Neural cell (in vitro differentiated cells): ENCODE measurements around the gene TMEM151A. TPM values are rescaled to one million over a fixed set of nuclear protein-coding genes. Genes with fewer than 3 reads are reported as not detected.

ENCODE experiments used
- H2AFZ ChIP-seq: fragments of 200-600, 300-800 bp; sonication (generic), shearing (Covaris generic); 2 replicates; pipeline ENCODE4 v1.6.0; 2014; ENCODE audit warnings: low read depth, mild to moderate bottlenecking, antibody characterized with exemption, low read length, moderate library complexity
- H3F3A ChIP-seq: fragments of 200-600 bp; shearing (Covaris generic); 2 replicates; pipeline ENCODE4 v1.6.1; 2016; ENCODE audit warnings: mild to moderate bottlenecking, moderate library complexity, mixed read lengths, antibody characterized with exemption, low read length; ENCODE audit not compliant: insufficient read depth, poor library complexity, severe bottlenecking
- H3K27ac ChIP-seq: fragments of 200-600, 300-800 bp; sonication (generic), shearing (Covaris generic); 2 replicates; pipeline ENCODE4 v1.5.1; 2014; ENCODE audit warnings: mild to moderate bottlenecking, low read length, moderate library complexity
- H3K27me3 ChIP-seq: fragments of 300-800, 200-600 bp; sonication (generic), shearing (Covaris generic); 2 replicates; pipeline ENCODE4 v1.6.0; 2014; ENCODE audit warnings: mild to moderate bottlenecking, low read depth, low read length, moderate library complexity; ENCODE audit not compliant: insufficient read depth
- H3K36me3 ChIP-seq: fragments of 300-800, 200-600 bp; sonication (generic), shearing (Covaris generic); 2 replicates; pipeline ENCODE4 v1.5.1; 2014; ENCODE audit warnings: mild to moderate bottlenecking, antibody characterized with exemption, low read length, moderate library complexity; ENCODE audit not compliant: insufficient read depth
- H3K4me2 ChIP-seq: fragments of 300-800, 200-600 bp; sonication (generic), shearing (Covaris generic); 2 replicates; pipeline ENCODE4 v1.6.0; 2014; ENCODE audit warnings: mild to moderate bottlenecking, low read length
- H3K4me3 ChIP-seq: fragments of 300-800, 200-600 bp; sonication (generic), shearing (Covaris generic); 2 replicates; pipeline ENCODE4 v1.5.1; 2014; ENCODE audit warnings: mild to moderate bottlenecking, low read length, moderate library complexity
- H3K79me2 ChIP-seq: fragments of 200-600 bp; shearing (Covaris generic); replicated peaks from 2 replicates; pipeline ENCODE4 v1.6.0; 2014; ENCODE audit warnings: mild to moderate bottlenecking, low read length, moderate library complexity; ENCODE audit not compliant: insufficient read depth
- H3K9ac ChIP-seq: fragments of 300-800, 200-600 bp; sonication (generic), shearing (Covaris generic); 2 replicates; pipeline ENCODE4 v1.6.1; 2016; ENCODE audit warnings: mild to moderate bottlenecking, low read length, mixed read lengths
- H3K9me2 ChIP-seq: fragments of 200-600 bp; shearing (Covaris generic); 2 replicates; pipeline ENCODE4 v1.6.1; 2016; ENCODE audit warnings: mild to moderate bottlenecking, low read length, mixed read lengths; ENCODE audit not compliant: insufficient read depth
- H3K9me3 ChIP-seq: fragments of 200-600, 300-800 bp; sonication (generic), shearing (Covaris generic); 2 replicates; pipeline ENCODE4 v1.6.1; 2016; ENCODE audit warnings: mild to moderate bottlenecking, mixed run types, low read length, moderate library complexity, mixed read lengths
- H4K20me1 ChIP-seq: fragments of 200-600 bp; shearing (Covaris generic); 2 replicates; pipeline ENCODE4 v1.6.1; 2016; ENCODE audit warnings: mild to moderate bottlenecking, mixed run types; ENCODE audit not compliant: insufficient read depth
- EP300 ChIP-seq: fragments of 450-650 bp; conservative IDR thresholded peaks from 2 replicates; pipeline ENCODE4 v1.6.1; 2014; ENCODE audit warnings: antibody characterized with exemption, mild to moderate bottlenecking, moderate library complexity; ENCODE audit not compliant: poor library complexity, severe bottlenecking
- EZH2 ChIP-seq: fragments of 200-600, 300-800 bp; shearing (Covaris generic), sonication (generic); IDR thresholded peaks from 2 replicates; pipeline ENCODE4 v1.6.1; 2014; ENCODE audit warnings: antibody characterized with exemption, low read length, borderline replicate concordance, mild to moderate bottlenecking; ENCODE audit not compliant: insufficient read depth, poor library complexity, severe bottlenecking
- MXI1 ChIP-seq: fragments of 450-650 bp; conservative IDR thresholded peaks from 2 replicates; pipeline ENCODE4 v1.6.1; 2014; ENCODE audit warnings: antibody characterized with exemption, mild to moderate bottlenecking; ENCODE audit not compliant: poor library complexity, severe bottlenecking
- POLR2AphosphoS5 ChIP-seq: IDR thresholded peaks from 2 replicates; pipeline ENCODE4 v1.6.1; 2012
- RAD21 ChIP-seq: fragments of 450-650 bp; conservative IDR thresholded peaks from 2 replicates; pipeline ENCODE4 v1.6.1; 2014; ENCODE audit warnings: antibody characterized with exemption, mild to moderate bottlenecking, moderate library complexity
- SMC3 ChIP-seq: fragments of 450-650 bp; conservative IDR thresholded peaks from 2 replicates; pipeline ENCODE4 v1.6.1; 2014; ENCODE audit warnings: antibody characterized with exemption, mild to moderate bottlenecking, moderate library complexity; ENCODE audit not compliant: poor library complexity
- TAF1 ChIP-seq: IDR thresholded peaks from 2 replicates; pipeline ENCODE4 v1.6.1; 2012; ENCODE audit warnings: low read depth
- polyA plus RNA-seq: library from polyadenylated mRNA; depleted of rRNA; stranded (reverse); fragments of >200 nt; gene quantifications from 2 replicates; pipeline ENCODE4 v1.2.3, GENCODE V29; 2014
- TF ChIP-seq, protein P1 (sequence below): IDR thresholded peaks from 2 replicates; pipeline ENCODE4 v1.6.1; 2012; ENCODE audit warnings: borderline replicate concordance
- TF ChIP-seq, protein P2 (sequence below): fragments of 450-650 bp; IDR thresholded peaks from 2 replicates; pipeline ENCODE4 v1.5.1; 2014; ENCODE audit warnings: antibody characterized with exemption, mild to moderate bottlenecking, moderate library complexity; ENCODE audit not compliant: poor library complexity, severe bottlenecking

TMEM151A gene
- polyA plus RNA-seq, 1 donor from 2014 or later, result 5.3 TPM

- no peaks in the 10 kb centered on the region for H4K20me1 ChIP-seq
- H3K36me3 ChIP-seq, result no peaks in the 10 kb centered on the region
- H3K4me3 ChIP-seq, result no peak overlapping the region
- no peaks in the 10 kb centered on the region for H3K9me3 ChIP-seq
- H3F3A ChIP-seq, result no peaks in the 10 kb centered on the region
- no peak overlapping the region for H3K4me2 ChIP-seq
- no peak overlapping the region for H2AFZ ChIP-seq
- peaks cover 11% of the 10 kb centered on the region for H3K27me3 ChIP-seq
- no peak for TF ChIP-seq RAD21
- no peak for TF ChIP-seq MXI1
- no peak for TF ChIP-seq EZH2
- TF ChIP-seq SMC3, result no peak
- TF ChIP-seq, protein P1, sequence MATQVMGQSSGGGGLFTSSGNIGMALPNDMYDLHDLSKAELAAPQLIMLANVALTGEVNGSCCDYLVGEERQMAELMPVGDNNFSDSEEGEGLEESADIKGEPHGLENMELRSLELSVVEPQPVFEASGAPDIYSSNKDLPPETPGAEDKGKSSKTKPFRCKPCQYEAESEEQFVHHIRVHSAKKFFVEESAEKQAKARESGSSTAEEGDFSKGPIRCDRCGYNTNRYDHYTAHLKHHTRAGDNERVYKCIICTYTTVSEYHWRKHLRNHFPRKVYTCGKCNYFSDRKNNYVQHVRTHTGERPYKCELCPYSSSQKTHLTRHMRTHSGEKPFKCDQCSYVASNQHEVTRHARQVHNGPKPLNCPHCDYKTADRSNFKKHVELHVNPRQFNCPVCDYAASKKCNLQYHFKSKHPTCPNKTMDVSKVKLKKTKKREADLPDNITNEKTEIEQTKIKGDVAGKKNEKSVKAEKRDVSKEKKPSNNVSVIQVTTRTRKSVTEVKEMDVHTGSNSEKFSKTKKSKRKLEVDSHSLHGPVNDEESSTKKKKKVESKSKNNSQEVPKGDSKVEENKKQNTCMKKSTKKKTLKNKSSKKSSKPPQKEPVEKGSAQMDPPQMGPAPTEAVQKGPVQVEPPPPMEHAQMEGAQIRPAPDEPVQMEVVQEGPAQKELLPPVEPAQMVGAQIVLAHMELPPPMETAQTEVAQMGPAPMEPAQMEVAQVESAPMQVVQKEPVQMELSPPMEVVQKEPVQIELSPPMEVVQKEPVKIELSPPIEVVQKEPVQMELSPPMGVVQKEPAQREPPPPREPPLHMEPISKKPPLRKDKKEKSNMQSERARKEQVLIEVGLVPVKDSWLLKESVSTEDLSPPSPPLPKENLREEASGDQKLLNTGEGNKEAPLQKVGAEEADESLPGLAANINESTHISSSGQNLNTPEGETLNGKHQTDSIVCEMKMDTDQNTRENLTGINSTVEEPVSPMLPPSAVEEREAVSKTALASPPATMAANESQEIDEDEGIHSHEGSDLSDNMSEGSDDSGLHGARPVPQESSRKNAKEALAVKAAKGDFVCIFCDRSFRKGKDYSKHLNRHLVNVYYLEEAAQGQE, result no peak
- no peak for TF ChIP-seq POLR2AphosphoS5
- TF ChIP-seq TAF1, result no peak
- TF ChIP-seq, protein P2, sequence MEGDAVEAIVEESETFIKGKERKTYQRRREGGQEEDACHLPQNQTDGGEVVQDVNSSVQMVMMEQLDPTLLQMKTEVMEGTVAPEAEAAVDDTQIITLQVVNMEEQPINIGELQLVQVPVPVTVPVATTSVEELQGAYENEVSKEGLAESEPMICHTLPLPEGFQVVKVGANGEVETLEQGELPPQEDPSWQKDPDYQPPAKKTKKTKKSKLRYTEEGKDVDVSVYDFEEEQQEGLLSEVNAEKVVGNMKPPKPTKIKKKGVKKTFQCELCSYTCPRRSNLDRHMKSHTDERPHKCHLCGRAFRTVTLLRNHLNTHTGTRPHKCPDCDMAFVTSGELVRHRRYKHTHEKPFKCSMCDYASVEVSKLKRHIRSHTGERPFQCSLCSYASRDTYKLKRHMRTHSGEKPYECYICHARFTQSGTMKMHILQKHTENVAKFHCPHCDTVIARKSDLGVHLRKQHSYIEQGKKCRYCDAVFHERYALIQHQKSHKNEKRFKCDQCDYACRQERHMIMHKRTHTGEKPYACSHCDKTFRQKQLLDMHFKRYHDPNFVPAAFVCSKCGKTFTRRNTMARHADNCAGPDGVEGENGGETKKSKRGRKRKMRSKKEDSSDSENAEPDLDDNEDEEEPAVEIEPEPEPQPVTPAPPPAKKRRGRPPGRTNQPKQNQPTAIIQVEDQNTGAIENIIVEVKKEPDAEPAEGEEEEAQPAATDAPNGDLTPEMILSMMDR, result no peak
- no peak for TF ChIP-seq EP300
- H3K79me2 ChIP-seq, result no peaks in the 10 kb centered on the region
- H3K9ac ChIP-seq, result no peak overlapping the region
- H3K27ac ChIP-seq, result no peak overlapping the region
- H3K9me2 ChIP-seq, result no peaks in the 10 kb centered on the region
Measured at GRCh38 chr11:66315498-66315885, 23.8 kb downstream of the TMEM151A start.

GRCh38 chr11:66315921-66316811 lies 24.5 kb downstream of the TMEM151A start:
- Histone ChIP-seq H3K4me2 (no peak overlapping the region), H4K20me1 (no peaks in the 10 kb centered on the region), H2AFZ (no peak overlapping the region), H3K27ac (no peak overlapping the region), H3K36me3 (no peaks in the 10 kb centered on the region), H3K4me3 (no peak overlapping the region), H3F3A (no peaks in the 10 kb centered on the region), H3K27me3 (peaks cover 11% of the 10 kb centered on the region), H3K79me2 (no peaks in the 10 kb centered on the region), H3K9me3 (no peaks in the 10 kb centered on the region), H3K9me2 (no peaks in the 10 kb centered on the region), H3K9ac (no peak overlapping the region)
- TF ChIP-seq RAD21, result no peak
- TF ChIP-seq, protein P2, result no peak
- TF ChIP-seq, protein P1, result no peak
- TF ChIP-seq SMC3, result no peak
- TF ChIP-seq MXI1, result no peak
